Endothelial cell of umbilical vein (primary cell): ENCODE data around the gene SLC51B. TPM values are rescaled to one million over a fixed set of nuclear protein-coding genes. Genes with fewer than 3 reads are reported as not detected.

Experiments
- BruUV-seq: library from RNA; stranded (reverse); fragments of 400-500 nt; replicated peaks from 2 replicates; lab custom pipeline; 2021; lab: Mats Ljungman, UMichigan
- CTCF ChIA-PET: fragments of 300-600, 350-600 bp; sonication (Branson Sonifier 250); formaldehyde crosslinking; loops from one replicate; lab custom pipeline; 2021; ENCODE audit warnings: antibody characterized with exemption, inconsistent platforms; lab: Charles Lee
- POLR2A ChIA-PET: fragments of 300-600, 350-600 bp; sonication (Branson Sonifier 250); formaldehyde crosslinking; loops from one replicate; lab custom pipeline; 2021; ENCODE audit warnings: antibody characterized with exemption, inconsistent platforms; lab: Charles Lee
- DNase-seq: peaks from one replicate; pipeline ENCODE4 v3.0.0-alpha.2; 2011; ENCODE audit warnings: low read depth, low spot score
- FAIRE-seq: peaks from 2 replicates; lab custom pipeline; 2011; peaks lifted over from hg19 to GRCh38; lab: Jason Lieb, UNC
- H2AFZ ChIP-seq: 2 replicates; pipeline ENCODE4 v1.6.0; 2012; ENCODE audit warnings: low read depth, low read length, control low read depth, inconsistent platforms
- H3K27ac ChIP-seq: 2 replicates; pipeline ENCODE4 v1.5.1; 2011; ENCODE audit warnings: low read depth, mild to moderate bottlenecking, control low read depth, low read length, moderate library complexity; ENCODE audit not compliant: insufficient read depth
- H3K27me3 ChIP-seq, 2 experiments: 2 replicates each; pipeline versions ENCODE4 v1.6.0 to v1.6.1; 2011; ENCODE audit warnings: low read length in 2 of 2, mixed read lengths in 1 of 2; ENCODE audit not compliant: control insufficient read depth in 2 of 2, insufficient read depth in 2 of 2
- H3K36me3 ChIP-seq, 2 experiments: 2 replicates in 1 of 2; 3 replicates in 1 of 2; pipeline ENCODE4 v1.5.1; 2011; ENCODE audit warnings: low read length in 2 of 2, mild to moderate bottlenecking in 1 of 2, moderate library complexity in 1 of 2; ENCODE audit not compliant: control insufficient read depth in 2 of 2, insufficient read depth in 2 of 2; ENCODE audit errors: extremely low read depth in 1 of 2
- H3K4me1 ChIP-seq: 3 replicates; pipeline ENCODE4 v1.5.1; 2011; ENCODE audit warnings: mild to moderate bottlenecking, low read length; ENCODE audit not compliant: control insufficient read depth, insufficient read depth; ENCODE audit errors: extremely low read depth
- H3K4me2 ChIP-seq: 2 replicates; pipeline ENCODE4 v1.6.1; 2011; ENCODE audit warnings: low read length, control low read depth, mixed read lengths; ENCODE audit not compliant: insufficient read depth
- H3K4me3 ChIP-seq, 3 experiments: fragments of 200-600 bp in 1 of 3; sonication (generic), shearing (Covaris generic) in 1 of 3; replicated peaks in 1 of 3; 2 replicates each; pipeline ENCODE4 v1.5.1; 2011 to 2016; ENCODE audit warnings: control low read depth in 3 of 3, low read length in 3 of 3, mild to moderate bottlenecking in 2 of 3, inconsistent platforms in 1 of 3, low read depth in 1 of 3, moderate library complexity in 1 of 3; ENCODE audit not compliant: insufficient read depth in 1 of 3
- H3K79me2 ChIP-seq: 2 replicates; pipeline ENCODE4 v1.6.0; 2012; ENCODE audit warnings: low read length, inconsistent platforms; ENCODE audit not compliant: control insufficient read depth, insufficient read depth
- H3K9ac ChIP-seq: replicated peaks from 2 replicates; pipeline ENCODE3; 2011; ENCODE audit warnings: low read length, control low read depth; ENCODE audit not compliant: insufficient read depth; ENCODE audit errors: extremely low read depth
- H3K9me1 ChIP-seq: replicated peaks from 3 replicates; pipeline ENCODE4 v1.6.0; 2011; ENCODE audit warnings: mild to moderate bottlenecking, low read length; ENCODE audit not compliant: control insufficient read depth, insufficient read depth; ENCODE audit errors: extremely low read depth
- H3K9me3 ChIP-seq: replicated peaks from 2 replicates; pipeline ENCODE4 v1.5.1; 2012; ENCODE audit warnings: low read length, inconsistent platforms; ENCODE audit not compliant: control insufficient read depth, insufficient read depth
- H4K20me1 ChIP-seq: replicated peaks from 2 replicates; pipeline ENCODE3; 2011; ENCODE audit warnings: mild to moderate bottlenecking, low read length; ENCODE audit not compliant: control insufficient read depth, insufficient read depth; ENCODE audit errors: extremely low read depth
- CTCF ChIP-seq, 2 donors: IDR thresholded peaks; 1 replicate in 1 of 2; 2 replicates in 1 of 2; pipeline ENCODE4 v1.5.1; 2011; ENCODE audit warnings: low read length in 2 of 2, mild to moderate bottlenecking in 2 of 2, moderate library complexity in 2 of 2, control low read depth in 1 of 2, inconsistent platforms in 1 of 2, low read depth in 1 of 2; ENCODE audit not compliant: insufficient read depth in 1 of 2; ENCODE audit errors: extremely low read depth in 1 of 2
- EZH2 ChIP-seq: IDR thresholded peaks from 2 replicates; pipeline ENCODE4 v1.6.1; 2012; ENCODE audit warnings: borderline replicate concordance, low read depth, mild to moderate bottlenecking, moderate library complexity, low read length, inconsistent platforms; ENCODE audit not compliant: severe bottlenecking
- FOS ChIP-seq: IDR thresholded peaks from 2 replicates; pipeline ENCODE4 v1.6.1; 2011; ENCODE audit warnings: mild to moderate bottlenecking, low read length, moderate library complexity, borderline replicate concordance; ENCODE audit not compliant: insufficient read depth
- GATA2 ChIP-seq: IDR thresholded peaks from 2 replicates; pipeline ENCODE4 v1.7.0; 2011; ENCODE audit warnings: low read depth, mild to moderate bottlenecking, moderate library complexity, mixed read lengths, low read length; ENCODE audit not compliant: insufficient read length, insufficient read depth
- JUN ChIP-seq: IDR thresholded peaks from 2 replicates; pipeline ENCODE4 v1.6.1; 2011; ENCODE audit warnings: borderline replicate concordance, low read depth; ENCODE audit not compliant: insufficient read length, insufficient read depth
- MYC ChIP-seq: IDR thresholded peaks from one replicate; pipeline ENCODE4 v1.6.1; 2011; ENCODE audit warnings: mild to moderate bottlenecking, low read depth, low read length
- POLR2A ChIP-seq: IDR thresholded peaks from 2 replicates; pipeline ENCODE4 v1.6.1; 2012; ENCODE audit warnings: low read depth, mild to moderate bottlenecking, control low read depth, low read length
- POLR2AphosphoS5 ChIP-seq: IDR thresholded peaks from 2 replicates; pipeline ENCODE4 v1.6.1; 2012; ENCODE audit warnings: low read depth, mild to moderate bottlenecking, control low read depth, low read length, moderate library complexity; ENCODE audit not compliant: insufficient read depth
- dilution Hi-C: fragments of 300-500 bp; cut with MboI; formaldehyde crosslinking; loops from one replicate; pipeline ENCODE4 v1.15.0; 2019; ENCODE audit warnings: low sequenced_read_pairs; ENCODE audit not compliant: extremely low pct_ligation_motif_present
- intact Hi-C: fragments of 100-400 bp; cut with micrococcal nuclease; formaldehyde crosslinking; loops from one replicate; pipeline ENCODE4 v1.10.0; 2022
- polyA plus RNA-seq, 4 experiments: library from polyadenylated mRNA; depleted of rRNA in 3 of 4; stranded (reverse) in 3 of 4; unstranded in 1 of 4; fragments of >200 nt; gene quantifications; 2 replicates each; pipeline versions ENCODE4 v1.2.1 to v1.2.3, GENCODE V29; 2011 to 2012; ENCODE audit warnings: missing spikeins in 1 of 4
- total RNA-seq: library from RNA; stranded (reverse); gene quantifications from 2 replicates; pipeline ENCODE4 v1.2.3, GENCODE V29; 2021
- TF ChIP-seq, protein P1 (sequence below): IDR thresholded peaks from 2 replicates; pipeline ENCODE4 v1.6.1; 2011; ENCODE audit not compliant: insufficient read depth, insufficient read length

Gene SLC51B
- total and polyA plus RNA-seq, 2 donors (not counting 3 experiments of a cell fraction or from before 2014, with no cell fraction given), result not detected

DNA sequence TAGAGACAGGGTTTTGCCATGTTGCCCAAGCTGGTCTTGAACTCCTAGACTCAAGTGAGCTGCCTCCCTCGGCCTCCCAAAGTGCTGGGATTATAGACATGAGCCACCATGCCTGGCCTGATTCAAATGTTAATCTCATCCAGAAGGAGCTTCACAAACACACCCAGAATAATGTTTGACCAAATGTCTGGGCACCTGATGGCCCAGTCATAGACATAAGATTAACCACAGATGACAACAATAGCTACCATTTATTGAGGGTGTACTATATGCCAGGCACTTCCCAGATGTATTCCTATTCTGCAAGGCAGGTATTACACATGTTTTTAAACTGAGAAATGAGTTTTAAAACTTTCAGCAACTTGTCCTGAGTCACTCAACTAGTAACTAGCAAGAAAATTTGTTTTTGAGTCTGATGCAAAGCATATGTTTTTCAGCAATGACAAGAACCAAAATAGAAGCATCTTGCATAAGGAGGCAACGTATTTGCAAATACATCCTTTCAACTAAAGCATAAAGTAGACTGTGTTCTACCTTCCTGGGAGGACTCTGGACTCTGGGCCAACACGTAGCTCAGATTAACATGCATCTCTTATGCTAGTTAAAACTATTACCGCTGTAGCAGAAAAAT is 47.3 kb upstream of the SLC51B start:
- Histone ChIP-seq H3K9me1 (peaks cover 2% of the 10 kb centered on the region), H3K4me3 (no peak overlapping the region), H3K36me3 (no peaks in the 10 kb centered on the region), H3K79me2 (no peaks in the 10 kb centered on the region), H3K27ac (no peak overlapping the region), H2AFZ (no peak overlapping the region), H3K9ac (no peak overlapping the region), H3K27me3 (no peaks in the 10 kb centered on the region), H4K20me1 (no peaks in the 10 kb centered on the region), H3K4me1 (no peaks in the 10 kb centered on the region), H3K9me3 (no peaks in the 10 kb centered on the region), H3K4me2 (no peak overlapping the region)
- CTCF ChIA-PET, result interaction anchor here (1.0 kb wide), 1 partner anchor 21 kb away, joined by 3 read pairs; no protein-coding TSS in a partner anchor
- dilution Hi-C loops, result no loop called here
- no peak for DNase-seq
- no TSS peak for BruUV-seq
- TF ChIP-seq GATA2, result no peak
- TF ChIP-seq POLR2AphosphoS5, result no peak
- TF ChIP-seq MYC, result no peak
- TF ChIP-seq EZH2, result no peak
- no peak for TF ChIP-seq CTCF (IDR thresholded peaks at IDR 0.05; ENCODE audit: extremely low read depth in 1 of 2, insufficient read depth in 1 of 2, low read depth in 1 of 2, low read length in 2 of 2)
- no peak for TF ChIP-seq FOS
- TF ChIP-seq, protein P1, sequence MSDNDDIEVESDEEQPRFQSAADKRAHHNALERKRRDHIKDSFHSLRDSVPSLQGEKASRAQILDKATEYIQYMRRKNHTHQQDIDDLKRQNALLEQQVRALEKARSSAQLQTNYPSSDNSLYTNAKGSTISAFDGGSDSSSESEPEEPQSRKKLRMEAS, result no peak
- TF ChIP-seq POLR2A, result no peak
- no peak for TF ChIP-seq JUN
- no peak for FAIRE-seq
- POLR2A ChIA-PET, result no interaction called here
- intact Hi-C loops, result no loop called here
